ENCODE results near the gene PIR. TPM values are rescaled to one million over a fixed set of nuclear protein-coding genes. Genes with fewer than 3 reads are reported as not detected.

PIR gene
- total RNA-seq = 3.1 and 4.2 TPM in 2 replicates

DNA sequence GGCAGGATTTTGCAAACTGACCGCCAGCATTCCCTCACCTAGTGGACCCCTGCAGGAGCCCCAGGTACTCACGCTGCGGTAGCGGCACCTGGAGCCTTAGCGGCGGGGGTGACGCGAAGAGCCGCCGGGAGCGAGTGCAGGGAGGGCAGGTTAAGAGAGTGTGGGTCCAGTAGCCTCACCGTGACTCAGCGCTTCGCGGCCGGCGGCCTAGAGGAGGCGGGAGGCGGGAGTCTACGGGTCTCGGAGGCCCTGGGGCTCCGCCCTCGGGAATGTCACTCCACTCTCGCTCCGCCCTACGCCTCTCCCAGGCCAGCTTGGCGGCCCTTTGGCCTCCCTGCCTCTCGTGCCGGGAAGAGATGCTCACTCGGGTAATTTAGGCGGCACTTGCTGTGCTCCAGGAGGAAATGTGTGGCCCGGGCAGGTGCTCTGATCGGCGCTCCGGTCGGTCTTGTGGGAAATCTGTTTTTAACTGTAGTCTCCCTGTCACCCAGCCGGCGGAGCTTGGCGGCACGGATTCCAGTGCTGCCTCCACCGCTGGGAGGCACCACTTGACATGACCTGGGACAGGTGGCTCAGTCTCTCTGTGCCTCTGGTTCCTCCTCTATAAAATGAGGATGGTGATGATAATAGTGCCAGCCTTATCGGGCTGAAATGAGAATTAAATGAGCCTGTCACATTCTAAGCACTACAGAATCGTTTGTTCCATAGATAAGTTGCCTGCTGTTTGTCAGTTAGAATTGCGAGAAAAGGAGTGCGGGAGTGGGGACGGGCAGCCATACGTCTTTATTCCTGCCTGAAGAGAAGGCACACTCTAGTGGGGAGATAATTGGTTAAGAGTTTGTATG, at the start of gene PIR:
Gene PIR (minus strand): TSS at position 216 of the 845 bp plus-strand sequence. CDS start 2,076 bp downstream, outside the sequence.
- peaks cover 5% of the 10 kb centered on the region for H3K27me3 Mint-ChIP-seq
- H3K36me3 Mint-ChIP-seq (ENCODE audit: low read depth) = no peaks in the 10 kb centered on the region
- H3K9me3 Mint-ChIP-seq = no peaks in the 10 kb centered on the region
- intact Hi-C loops (cut with micrococcal nuclease) = loop anchor here (1.0 to 10.0 kb wide), 3 partner anchors 23 to 1201 kb away; no protein-coding TSS in a partner anchor
- H3K27ac Mint-ChIP-seq = peak within 1 kb of the TSS; percentile 79
- DNase-seq = peak; percentile 85
- peak within 1 kb of the TSS; percentile 86 for H3K4me3 Mint-ChIP-seq
- H3K4me1 Mint-ChIP-seq = peaks cover 10% of the 10 kb centered on the region

DNA sequence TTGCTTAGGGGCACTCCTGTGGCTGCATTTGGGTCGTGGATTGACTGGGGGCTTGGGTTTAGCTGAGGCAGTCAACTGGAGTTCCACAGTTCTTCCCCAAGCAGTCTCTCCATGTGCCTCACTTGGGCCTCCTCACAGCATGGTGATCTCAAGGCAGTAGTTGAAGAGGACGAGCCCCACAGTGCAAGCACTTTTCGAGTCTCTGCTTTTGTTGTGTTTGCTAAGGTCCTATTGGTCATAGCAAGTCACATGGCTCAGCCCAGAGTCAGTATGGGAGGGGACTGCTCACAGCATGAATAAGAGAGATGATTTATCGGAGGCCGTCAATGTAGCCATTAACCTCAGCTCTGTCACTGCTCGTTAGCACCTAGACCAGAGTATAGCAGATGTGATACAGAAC, 37.2 kb upstream of the PIR start:
- DNase-seq = no peak
- intact Hi-C loops (cut with micrococcal nuclease) = no loop called here
- H3K27ac Mint-ChIP-seq = no peak overlapping the region
- H3K9me3 Mint-ChIP-seq = no peaks in the 10 kb centered on the region
- peaks cover 3% of the 10 kb centered on the region for H3K27me3 Mint-ChIP-seq
- no peak overlapping the region for H3K4me3 Mint-ChIP-seq
- peaks cover 3% of the 10 kb centered on the region for H3K4me1 Mint-ChIP-seq
- H3K36me3 Mint-ChIP-seq (ENCODE audit: low read depth) = no peaks in the 10 kb centered on the region

DNA sequence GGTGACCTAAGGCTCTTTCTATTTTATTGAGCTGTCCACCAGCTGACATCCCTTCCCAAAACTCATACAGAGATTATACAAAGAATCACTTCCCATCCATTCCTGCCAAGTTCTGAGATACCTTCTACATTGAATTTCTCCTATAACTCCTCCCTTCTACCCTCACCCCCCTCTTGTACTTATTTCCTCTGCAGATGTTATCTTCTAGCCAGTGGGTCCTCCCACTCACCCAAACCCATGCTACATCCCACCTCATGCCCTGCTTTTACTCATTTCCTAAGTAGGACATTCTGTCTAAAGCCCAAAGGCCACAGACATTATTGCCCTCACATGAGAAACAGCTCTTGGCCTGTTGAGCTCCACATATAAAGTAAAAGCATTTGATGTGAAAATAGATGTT, 36.0 kb upstream of the PIR start:
- H3K36me3 Mint-ChIP-seq (ENCODE audit: low read depth) = no peaks in the 10 kb centered on the region
- no peak overlapping the region for H3K4me3 Mint-ChIP-seq
- DNase-seq = no peak
- no peaks in the 10 kb centered on the region for H3K9me3 Mint-ChIP-seq
- H3K27me3 Mint-ChIP-seq = peaks cover 3% of the 10 kb centered on the region
- no peak overlapping the region for H3K27ac Mint-ChIP-seq
- H3K4me1 Mint-ChIP-seq = peaks cover 3% of the 10 kb centered on the region
- intact Hi-C loops (cut with micrococcal nuclease) = no loop called here

DNA sequence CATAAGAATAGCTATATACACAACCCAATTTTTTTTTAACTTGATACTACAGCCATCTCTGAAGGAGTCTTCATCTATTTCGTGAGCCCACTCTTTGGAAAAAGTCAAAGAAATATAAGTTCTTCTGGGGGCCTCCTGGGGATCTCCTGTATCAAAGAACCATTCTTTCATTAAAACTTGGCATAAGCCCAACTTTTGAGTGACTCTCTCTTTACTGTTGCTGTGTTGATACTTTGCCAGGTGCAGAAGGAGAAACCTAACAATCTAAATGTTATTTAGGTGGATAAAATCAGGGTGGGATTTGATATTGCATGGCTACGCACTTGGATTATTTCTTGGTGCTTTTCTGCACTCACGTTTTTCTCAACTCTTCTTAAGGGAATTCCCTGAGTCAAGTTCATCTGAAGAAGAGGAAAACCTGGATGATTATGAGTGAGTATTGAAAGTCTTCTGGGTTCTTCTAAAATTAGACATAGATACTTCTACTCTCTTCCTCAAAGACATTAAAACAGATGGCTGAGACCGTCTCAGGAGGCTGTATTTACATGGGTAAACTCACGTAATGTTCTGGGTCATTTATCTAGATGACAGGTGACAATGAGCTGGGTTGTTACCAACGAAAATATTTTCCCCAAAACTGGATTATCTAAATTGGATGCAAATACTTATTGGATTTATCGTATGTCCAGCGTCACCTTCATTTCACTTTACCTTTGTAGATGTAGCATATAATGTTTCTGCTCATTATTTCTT, 32.7 kb upstream of the PIR start:
- Mint-ChIP-seq H3K9me3 (no peaks in the 10 kb centered on the region), H3K4me1 (peaks cover 3% of the 10 kb centered on the region), H3K27ac (no peak overlapping the region), H3K27me3 (peaks cover 9% of the 10 kb centered on the region), H3K36me3 (ENCODE audit: low read depth) (no peaks in the 10 kb centered on the region), H3K4me3 (no peak overlapping the region)
- intact Hi-C loops (cut with micrococcal nuclease) = no loop called here
- no peak for DNase-seq

DNA sequence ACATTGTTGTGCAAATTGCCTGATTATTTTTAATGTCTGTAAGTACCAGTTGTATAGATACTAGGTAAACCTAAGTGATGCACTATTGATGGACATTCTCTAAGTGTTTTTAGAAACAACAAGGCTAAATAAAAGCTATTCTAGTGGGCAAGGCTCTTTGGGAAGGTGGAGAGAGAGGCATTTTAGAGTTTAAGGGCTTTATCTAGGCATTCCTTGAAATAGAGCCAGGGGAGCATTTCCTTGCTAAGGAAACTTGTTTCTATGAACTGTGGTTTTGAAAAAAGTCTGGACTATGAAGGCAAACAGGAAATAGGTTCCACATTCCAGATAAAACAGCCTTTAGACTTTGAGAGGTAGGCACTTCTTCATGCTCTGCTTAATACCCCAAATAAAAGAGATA, 31.3 kb upstream of the PIR start:
- Mint-ChIP-seq H3K4me3 (no peak overlapping the region), H3K27ac (no peak overlapping the region), H3K27me3 (peaks cover 9% of the 10 kb centered on the region), H3K9me3 (no peaks in the 10 kb centered on the region), H3K36me3 (ENCODE audit: low read depth) (no peaks in the 10 kb centered on the region), H3K4me1 (peaks cover 3% of the 10 kb centered on the region)
- intact Hi-C loops (cut with micrococcal nuclease) = no loop called here
- no peak for DNase-seq

DNA sequence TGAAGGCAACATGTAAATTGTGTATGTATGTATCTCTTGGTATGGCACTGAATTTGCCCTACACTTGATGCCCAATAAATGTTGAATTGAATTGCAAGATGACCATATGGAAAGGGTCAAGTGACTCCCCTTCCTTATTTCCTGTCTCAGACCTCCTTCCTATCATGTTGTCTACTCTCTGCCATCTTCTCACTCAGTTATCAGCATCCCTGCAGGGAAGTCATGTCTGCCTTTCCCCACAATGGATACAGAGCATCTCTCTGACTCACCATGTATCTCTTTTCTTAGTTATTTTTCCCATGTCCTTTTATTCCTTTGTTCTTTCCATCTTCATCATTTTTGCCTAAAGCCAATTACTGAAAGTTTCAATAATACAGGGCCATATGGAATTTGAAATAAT, 30.0 kb upstream of the PIR start:
- no peak overlapping the region for H3K4me3 Mint-ChIP-seq
- no peaks in the 10 kb centered on the region for H3K36me3 Mint-ChIP-seq (ENCODE audit: low read depth)
- no peak overlapping the region for H3K27ac Mint-ChIP-seq
- DNase-seq = no peak
- H3K4me1 Mint-ChIP-seq = no peaks in the 10 kb centered on the region
- peaks cover 9% of the 10 kb centered on the region for H3K27me3 Mint-ChIP-seq
- intact Hi-C loops (cut with micrococcal nuclease) = no loop called here
- no peaks in the 10 kb centered on the region for H3K9me3 Mint-ChIP-seq

DNA sequence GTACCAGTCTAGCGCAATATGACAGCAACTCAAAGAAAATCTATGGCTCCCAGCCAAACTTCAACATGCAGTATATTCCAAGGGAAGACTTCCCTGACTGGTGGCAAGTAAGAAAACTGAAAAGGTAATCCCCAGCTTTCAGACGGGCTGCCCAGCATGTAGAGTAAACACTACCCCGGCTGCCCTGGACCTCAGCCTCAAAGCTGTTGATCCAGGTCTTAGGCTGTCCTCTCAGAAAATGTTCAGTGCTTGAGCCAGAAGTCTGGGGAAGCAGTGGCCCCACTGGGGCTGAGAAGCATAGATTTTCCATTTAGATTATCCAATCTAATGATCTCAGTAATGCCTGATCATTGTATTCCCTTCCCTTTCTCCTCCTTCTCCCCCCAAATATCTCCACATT, 29.3 kb upstream of the PIR start:
- no peaks in the 10 kb centered on the region for H3K9me3 Mint-ChIP-seq
- no peak overlapping the region for H3K4me3 Mint-ChIP-seq
- no peaks in the 10 kb centered on the region for H3K36me3 Mint-ChIP-seq (ENCODE audit: low read depth)
- intact Hi-C loops (cut with micrococcal nuclease) = no loop called here
- no peak overlapping the region for H3K27ac Mint-ChIP-seq
- no peaks in the 10 kb centered on the region for H3K4me1 Mint-ChIP-seq
- H3K27me3 Mint-ChIP-seq = peaks cover 9% of the 10 kb centered on the region
- no peak for DNase-seq

DNA sequence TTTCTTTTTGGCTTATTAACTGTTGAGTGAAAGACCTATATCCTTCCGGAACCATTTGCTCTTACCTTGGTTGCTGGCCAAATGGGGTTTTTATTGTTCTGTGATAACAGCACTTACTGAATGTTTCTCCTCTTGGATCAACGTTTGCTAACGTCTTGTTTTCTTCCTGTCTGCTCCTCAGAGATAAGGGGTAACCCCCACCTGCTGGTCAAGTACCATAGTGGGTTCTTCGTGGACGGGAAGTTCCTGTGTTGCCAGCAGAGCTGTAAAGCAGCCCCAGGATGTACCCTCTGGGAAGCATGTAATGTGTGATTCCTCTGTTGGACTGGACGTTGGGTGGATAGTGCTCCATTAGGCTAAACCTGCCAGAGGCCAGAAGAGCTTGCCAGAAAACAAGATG, 22.8 kb upstream of the PIR start:
- no peaks in the 10 kb centered on the region for H3K4me1 Mint-ChIP-seq
- H3K27ac Mint-ChIP-seq = no peak overlapping the region
- H3K36me3 Mint-ChIP-seq (ENCODE audit: low read depth) = no peaks in the 10 kb centered on the region
- intact Hi-C loops (cut with micrococcal nuclease) = no loop called here
- no peak overlapping the region for H3K4me3 Mint-ChIP-seq
- no peaks in the 10 kb centered on the region for H3K9me3 Mint-ChIP-seq
- DNase-seq = no peak
- peaks cover 4% of the 10 kb centered on the region for H3K27me3 Mint-ChIP-seq

DNA sequence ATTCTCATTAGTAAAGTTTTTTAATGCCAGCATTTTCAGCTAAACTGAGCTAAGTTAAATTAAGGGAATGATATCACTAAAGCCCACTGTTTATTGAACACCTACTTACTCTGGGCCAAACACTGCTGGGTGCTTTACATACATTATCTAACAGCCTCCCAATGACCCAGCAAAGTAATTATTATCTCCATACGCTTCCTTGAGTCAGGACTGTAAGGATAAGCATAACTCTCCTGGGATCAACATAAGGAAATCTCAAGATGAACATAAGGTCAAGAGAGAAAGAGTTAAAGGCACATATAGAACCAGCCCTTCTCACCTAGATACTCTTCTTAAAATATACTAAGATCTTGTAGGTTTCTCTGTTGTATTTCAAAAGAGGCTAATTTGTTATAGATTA, 21.1 kb upstream of the PIR start:
- DNase-seq = no peak
- Mint-ChIP-seq H3K36me3 (ENCODE audit: low read depth) (no peaks in the 10 kb centered on the region), H3K27ac (no peak overlapping the region), H3K9me3 (no peaks in the 10 kb centered on the region), H3K4me1 (no peaks in the 10 kb centered on the region), H3K4me3 (no peak overlapping the region), H3K27me3 (peaks cover 3% of the 10 kb centered on the region)
- intact Hi-C loops (cut with micrococcal nuclease) = no loop called here

DNA sequence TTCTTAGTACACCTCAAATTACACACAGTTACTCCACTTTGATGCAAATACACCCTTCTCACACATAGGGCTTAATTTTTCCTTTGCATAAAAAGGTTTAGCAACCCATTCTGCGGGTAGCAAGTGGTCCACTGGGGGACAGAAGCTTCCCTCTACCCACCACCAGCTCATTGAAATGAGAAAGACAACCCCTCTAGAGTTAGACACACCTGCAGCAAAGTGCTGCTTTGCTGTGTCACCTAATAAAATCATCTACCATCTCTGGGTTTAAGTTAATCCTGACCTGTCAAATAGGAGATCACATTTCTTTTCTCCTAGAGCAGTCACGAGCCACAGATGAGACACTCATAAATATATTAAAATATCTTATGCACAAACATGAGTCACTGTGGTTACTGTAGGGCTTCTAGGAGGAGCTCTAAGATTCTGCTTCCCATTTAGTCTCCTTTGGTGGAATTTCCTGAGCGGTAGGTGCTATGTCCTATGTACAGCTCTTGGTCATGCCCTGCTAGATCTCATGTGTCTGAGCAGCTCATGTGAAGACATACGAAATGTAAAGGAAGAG, 19.4 kb upstream of the PIR start:
- H3K9me3 Mint-ChIP-seq = no peaks in the 10 kb centered on the region
- intact Hi-C loops (cut with micrococcal nuclease) = no loop called here
- H3K4me3 Mint-ChIP-seq = no peak overlapping the region
- H3K4me1 Mint-ChIP-seq = no peaks in the 10 kb centered on the region
- H3K36me3 Mint-ChIP-seq (ENCODE audit: low read depth) = no peaks in the 10 kb centered on the region
- no peak for DNase-seq
- peaks cover 3% of the 10 kb centered on the region for H3K27me3 Mint-ChIP-seq
- H3K27ac Mint-ChIP-seq = no peak overlapping the region

DNA sequence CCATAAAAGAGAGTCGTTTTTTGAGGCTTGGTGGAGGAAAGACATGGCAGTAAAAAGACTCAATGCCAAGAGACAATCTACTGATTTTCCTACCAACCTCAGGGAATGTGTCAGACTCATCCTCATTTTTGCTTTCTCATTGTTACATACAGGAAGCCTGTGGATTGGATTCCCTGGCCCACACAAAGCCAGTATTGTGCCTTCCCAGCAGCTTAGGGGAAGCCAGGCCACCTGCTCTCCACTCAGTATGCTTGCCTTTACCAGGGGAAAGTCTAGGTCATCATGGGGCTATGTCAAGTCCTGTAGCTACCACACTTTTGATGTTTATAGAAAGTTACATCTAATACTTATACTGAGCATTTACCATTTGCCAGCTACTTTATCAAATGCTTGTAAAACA, 18.4 kb upstream of the PIR start:
- no peaks in the 10 kb centered on the region for H3K36me3 Mint-ChIP-seq (ENCODE audit: low read depth)
- no peak overlapping the region for H3K4me3 Mint-ChIP-seq
- H3K27ac Mint-ChIP-seq = no peak overlapping the region
- H3K27me3 Mint-ChIP-seq = peaks cover 3% of the 10 kb centered on the region
- H3K4me1 Mint-ChIP-seq = no peaks in the 10 kb centered on the region
- no peaks in the 10 kb centered on the region for H3K9me3 Mint-ChIP-seq
- intact Hi-C loops (cut with micrococcal nuclease) = no loop called here
- no peak for DNase-seq

DNA sequence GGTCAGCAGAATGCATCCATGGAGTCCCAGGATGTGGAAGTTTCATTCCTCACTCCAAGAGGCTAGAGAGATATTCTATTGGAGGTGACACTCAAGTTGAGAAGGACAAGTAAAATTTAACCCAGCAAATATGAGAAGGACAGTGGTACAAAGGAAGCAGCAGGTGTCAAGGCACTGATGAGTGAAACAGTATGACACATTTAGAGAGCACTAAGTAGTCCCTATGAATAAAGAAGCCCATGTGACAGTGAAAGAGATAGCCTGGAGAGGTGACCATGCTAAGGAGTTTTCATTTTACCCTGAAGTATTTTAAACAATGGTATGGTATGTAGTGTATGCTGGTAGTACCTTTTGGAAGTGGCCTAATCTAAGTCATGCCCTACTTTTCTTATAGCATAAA, 16.7 kb upstream of the PIR start:
- H3K27ac Mint-ChIP-seq = no peak overlapping the region
- H3K27me3 Mint-ChIP-seq = peaks cover 5% of the 10 kb centered on the region
- intact Hi-C loops (cut with micrococcal nuclease) = loop anchor here (10.0 kb wide), 1 partner anchor 135 kb away; no protein-coding TSS in a partner anchor

DNA sequence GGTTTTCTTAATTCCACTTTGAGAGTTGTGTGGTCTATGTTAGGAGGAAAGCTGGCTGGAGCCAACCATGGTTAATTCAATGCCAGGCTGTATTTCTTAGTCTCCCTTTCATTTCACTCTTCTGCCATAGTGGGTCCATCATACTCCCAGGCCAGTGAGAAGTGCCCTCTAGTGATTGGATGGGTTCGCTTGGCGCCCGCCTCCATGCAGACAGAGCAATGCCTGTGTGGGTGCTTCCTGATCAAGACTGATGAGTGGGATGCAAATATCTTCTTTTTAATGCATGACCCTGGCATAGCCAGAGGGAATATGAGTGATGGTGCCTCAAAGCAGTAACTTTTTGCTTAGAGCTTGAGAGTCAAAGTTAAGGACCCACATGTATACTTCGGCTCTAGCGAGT, 13.9 kb upstream of the PIR start:
- Mint-ChIP-seq H3K36me3 (ENCODE audit: low read depth) (no peaks in the 10 kb centered on the region), H3K27me3 (peaks cover 9% of the 10 kb centered on the region), H3K27ac (no peak overlapping the region), H3K4me3 (no peak overlapping the region), H3K9me3 (no peaks in the 10 kb centered on the region), H3K4me1 (no peaks in the 10 kb centered on the region)
- no peak for DNase-seq
- intact Hi-C loops (cut with micrococcal nuclease) = loop anchor here (10.0 kb wide), 1 partner anchor 138 kb away; no protein-coding TSS in a partner anchor

More for the DNA sequence above, 16.7 kb upstream of the PIR start:
- no peak for DNase-seq
- Mint-ChIP-seq H3K4me1 (no peaks in the 10 kb centered on the region), H3K4me3 (no peak overlapping the region), H3K36me3 (ENCODE audit: low read depth) (no peaks in the 10 kb centered on the region), H3K9me3 (no peaks in the 10 kb centered on the region)

DNA sequence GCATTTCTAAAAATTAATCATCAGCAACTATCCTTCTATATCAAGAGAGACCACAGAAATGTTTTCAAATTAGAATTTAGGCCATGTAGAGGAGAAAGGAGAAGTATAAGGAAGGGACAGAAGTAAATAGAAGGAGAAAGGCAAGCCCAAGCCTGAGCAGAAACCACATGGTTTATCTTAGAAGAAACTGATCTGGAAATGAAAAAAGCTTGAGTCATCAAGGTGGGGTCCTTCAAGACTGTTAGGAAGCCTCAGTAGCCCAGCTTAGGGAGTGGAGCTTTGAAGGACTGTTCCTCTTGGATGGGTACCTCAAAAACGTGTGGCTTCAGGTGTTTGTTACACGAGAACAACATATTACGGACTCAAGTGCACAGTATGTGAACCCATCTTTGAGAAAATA, 12.0 kb upstream of the PIR start:
- Mint-ChIP-seq H3K36me3 (ENCODE audit: low read depth) (no peaks in the 10 kb centered on the region), H3K27ac (no peak overlapping the region), H3K4me3 (no peak overlapping the region), H3K4me1 (no peaks in the 10 kb centered on the region), H3K27me3 (peaks cover 15% of the 10 kb centered on the region), H3K9me3 (no peaks in the 10 kb centered on the region)
- DNase-seq = no peak
- intact Hi-C loops (cut with micrococcal nuclease) = loop anchor here (10.0 kb wide), 1 partner anchor 140 kb away; no protein-coding TSS in a partner anchor

All from activated CD4-positive, alpha-beta T cell treated with anti-CD3 and anti-CD28 coated beads, Interleukin-2, amount 10 ng/mL, durations not matched to agents 24 days and 14 days (primary cell).